GM23248 (cell line): ENCODE results near the gene TREX2.

Experiments used
- EZH2 ChIP-seq: fragments of 200-600 bp; sonication (generic); IDR thresholded peaks from 2 replicates; pipeline ENCODE4 v1.6.1; 2018; ENCODE audit warnings: antibody characterized with exemption, mild to moderate bottlenecking; ENCODE audit not compliant: insufficient read depth, poor library complexity, severe bottlenecking
- EZH2phosphoT487 ChIP-seq: fragments of 200-600 bp; sonication (generic); IDR thresholded peaks from 2 replicates; pipeline ENCODE4 v1.6.1; 2018; ENCODE audit warnings: antibody characterized with exemption, moderate library complexity, mild to moderate bottlenecking, low read depth; ENCODE audit not compliant: insufficient read depth

- TF ChIP-seq EZH2 (no peak), EZH2phosphoT487 (no peak)
These were observed 29.4 kb upstream of the TREX2 start for GRCh38 chrX:153475271-153475670.
